Measurements from ENCODE around the gene TMEM17.

The TMEM17 gene

DNA sequence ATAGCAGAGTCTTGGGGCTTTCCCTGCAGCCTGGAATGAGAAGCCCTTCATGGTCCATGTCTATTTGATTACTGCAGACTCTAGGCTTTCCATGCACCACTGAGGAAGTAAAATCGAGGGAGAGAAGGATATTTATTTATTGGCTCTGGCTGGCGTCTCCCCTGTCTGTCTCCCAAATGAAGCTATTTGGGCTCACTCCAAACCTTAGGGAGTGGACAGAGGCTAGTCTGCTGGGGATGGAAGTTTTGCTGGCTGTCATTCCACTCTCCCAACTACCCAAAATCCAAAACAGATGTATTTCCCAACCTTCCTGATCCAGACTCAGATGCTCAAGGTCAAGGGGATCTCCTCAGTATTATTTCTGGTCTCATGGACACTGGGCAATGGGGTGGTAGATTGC is 33.7 kb downstream of the TMEM17 start:
- no peak for DNase-seq (ENCODE audit: low read depth)

DNA sequence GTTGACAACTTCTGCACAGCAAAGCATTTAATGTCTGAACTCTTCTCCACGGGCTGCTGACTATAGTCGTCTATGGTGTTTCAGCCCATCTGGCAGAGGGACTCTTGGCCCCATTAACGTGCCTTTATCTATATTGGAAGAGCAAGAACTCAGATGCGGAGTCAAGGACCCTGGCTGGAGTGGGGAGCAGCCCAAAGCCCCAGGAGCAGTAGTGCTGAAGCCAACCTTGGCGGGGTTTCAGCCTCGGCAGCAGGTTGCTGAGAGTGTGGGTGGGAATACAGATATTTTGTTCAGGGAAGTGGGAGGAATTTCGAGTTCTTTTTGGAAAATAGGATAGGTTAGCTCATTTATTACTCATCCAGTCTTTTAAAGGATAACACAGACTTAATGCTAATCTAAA is 34.2 kb downstream of the TMEM17 start:
- no peak for DNase-seq (ENCODE audit: low read depth)

DNA sequence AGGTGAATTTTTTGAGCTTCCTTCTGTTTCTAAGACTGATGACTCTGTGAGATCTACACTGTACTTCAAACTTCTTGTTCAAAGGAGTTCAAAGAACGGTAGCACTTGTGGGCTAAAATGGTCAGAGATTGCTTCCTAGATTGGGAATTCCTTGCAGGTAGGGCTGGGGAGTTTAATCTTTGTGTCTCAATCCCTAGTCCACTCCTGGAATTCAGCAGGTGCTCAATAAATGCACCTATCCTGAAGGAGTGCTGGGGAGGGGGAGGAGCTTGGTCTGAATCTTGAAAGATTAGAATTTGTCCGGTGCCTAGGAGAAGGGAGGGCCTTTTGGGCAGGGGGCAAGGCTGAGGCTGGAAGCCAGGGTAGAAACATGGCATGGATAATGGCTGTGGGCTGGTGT is 34.6 kb downstream of the TMEM17 start:
- DNase-seq (ENCODE audit: low read depth), result no peak

DNA sequence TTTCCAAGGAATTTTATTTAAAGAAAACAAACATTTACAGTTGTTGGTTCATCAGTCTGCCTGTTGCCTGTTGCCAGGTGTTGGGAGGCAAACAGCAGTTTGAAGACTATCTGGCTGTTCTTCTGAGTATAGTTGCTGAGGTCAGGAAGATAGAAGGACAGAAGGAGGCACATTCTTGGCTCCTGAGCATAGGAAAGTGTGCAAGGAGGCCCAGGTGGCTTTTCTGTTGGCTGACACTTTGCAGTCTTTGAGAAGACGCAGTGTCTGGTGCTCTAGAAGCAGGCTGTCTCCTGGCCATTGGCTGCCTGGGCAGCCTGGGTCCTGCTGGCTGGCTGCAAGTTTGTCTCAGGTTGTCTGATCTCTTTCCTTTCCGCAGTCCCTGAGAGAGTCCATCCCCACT is 36.4 kb downstream of the TMEM17 start:
- DNase-seq (ENCODE audit: low read depth), result no peak

DNA sequence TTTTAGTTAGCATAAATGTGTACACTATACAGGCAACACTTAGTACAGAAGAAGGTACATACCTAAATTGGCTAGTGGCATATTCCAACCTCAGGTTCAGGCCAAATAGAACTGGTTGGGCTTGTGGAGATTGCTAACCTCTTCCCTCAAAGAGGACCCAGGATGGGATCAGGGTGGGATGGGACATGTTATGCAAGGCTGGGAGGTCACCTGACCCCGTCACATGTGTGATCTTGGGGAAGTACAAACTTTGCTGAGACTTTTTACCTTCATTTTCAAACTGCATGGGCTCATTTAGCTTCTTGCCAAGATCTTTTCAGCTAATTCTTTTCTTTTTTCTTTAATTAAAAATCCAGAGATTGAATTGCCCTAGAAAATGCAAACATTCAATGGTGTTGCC is 36.9 kb downstream of the TMEM17 start:
- no peak for DNase-seq (ENCODE audit: low read depth)

DNA sequence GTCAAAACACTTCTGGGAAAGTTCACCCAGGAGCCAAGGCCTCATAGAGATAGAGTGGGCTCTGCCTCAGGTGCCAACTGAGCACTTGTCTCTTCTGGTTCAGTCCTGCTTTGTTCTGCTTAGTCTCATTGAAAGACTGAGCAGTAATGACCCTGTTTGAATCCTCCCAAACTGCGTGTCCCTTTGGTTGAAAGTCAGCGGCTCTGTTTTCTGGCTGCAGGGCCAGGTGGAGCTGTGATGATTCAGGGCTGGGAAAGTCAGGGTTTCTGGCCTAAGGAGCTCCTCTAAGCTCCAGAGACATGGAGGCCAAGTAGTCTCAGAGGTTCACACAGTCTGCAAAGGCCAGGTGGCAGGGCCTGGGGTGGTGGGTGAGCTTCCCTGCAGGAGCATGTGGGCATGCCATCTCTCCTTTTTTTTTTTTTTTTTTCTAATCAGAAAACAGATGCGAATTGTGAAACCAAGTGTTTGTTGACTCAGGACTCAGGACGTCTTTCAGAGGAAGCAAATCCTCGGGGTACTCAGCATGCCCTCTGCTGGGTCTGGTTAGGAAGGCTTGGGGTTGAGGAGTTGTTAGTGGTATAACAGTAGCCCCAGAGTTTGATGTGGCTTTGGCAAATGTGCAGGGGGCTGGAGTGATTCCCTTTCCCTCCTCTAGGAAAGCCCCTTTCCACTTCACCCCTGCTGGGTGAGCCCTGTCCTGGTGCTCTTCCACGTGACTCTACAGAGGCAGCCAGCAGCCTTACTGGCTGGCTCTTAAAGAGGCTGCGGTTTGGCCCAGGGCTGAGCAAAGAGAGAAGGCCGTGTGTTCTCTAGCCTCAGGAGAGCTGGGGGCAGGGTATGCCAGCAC is 38.3 kb downstream of the TMEM17 start:
- DNase-seq (ENCODE audit: low read depth), result peak; percentile 24

DNA sequence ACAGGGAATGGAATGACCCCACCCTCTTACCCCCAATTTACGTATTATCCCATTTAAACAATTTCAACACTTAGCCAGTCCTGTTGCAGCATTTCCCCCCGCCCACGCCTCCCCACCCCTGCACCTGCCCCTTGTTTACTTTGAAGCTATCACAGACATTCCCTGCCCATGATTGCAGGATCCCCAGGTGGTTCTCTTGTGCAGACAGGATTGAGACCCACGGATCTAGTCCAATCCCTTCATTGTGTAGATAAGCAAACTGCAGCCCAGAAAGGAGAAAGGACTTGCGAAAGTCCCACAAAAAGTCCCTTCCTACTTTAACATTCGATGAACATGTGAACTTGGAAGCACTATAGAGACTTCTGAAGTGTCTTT is 38.9 kb downstream of the TMEM17 start:
- no peak for DNase-seq (ENCODE audit: low read depth)

DNA sequence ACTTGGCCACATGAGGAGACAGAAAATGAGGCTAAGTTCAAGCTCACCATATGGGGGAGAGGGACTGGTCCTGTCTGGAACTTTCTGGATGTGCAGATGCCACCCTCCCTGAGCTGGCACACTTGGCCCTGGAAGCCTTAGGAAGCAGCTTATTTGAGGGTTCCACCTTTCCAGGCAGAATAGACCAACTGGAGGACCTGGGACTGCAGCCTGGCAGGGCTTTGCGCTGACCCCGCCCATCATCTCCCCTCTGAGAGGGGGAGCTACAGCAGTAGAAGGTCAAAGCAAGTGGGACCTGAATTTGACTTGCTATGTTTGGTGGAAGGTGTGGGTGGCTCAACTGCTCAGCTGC is 39.5 kb downstream of the TMEM17 start:
- no peak for DNase-seq (ENCODE audit: low read depth)

DNA sequence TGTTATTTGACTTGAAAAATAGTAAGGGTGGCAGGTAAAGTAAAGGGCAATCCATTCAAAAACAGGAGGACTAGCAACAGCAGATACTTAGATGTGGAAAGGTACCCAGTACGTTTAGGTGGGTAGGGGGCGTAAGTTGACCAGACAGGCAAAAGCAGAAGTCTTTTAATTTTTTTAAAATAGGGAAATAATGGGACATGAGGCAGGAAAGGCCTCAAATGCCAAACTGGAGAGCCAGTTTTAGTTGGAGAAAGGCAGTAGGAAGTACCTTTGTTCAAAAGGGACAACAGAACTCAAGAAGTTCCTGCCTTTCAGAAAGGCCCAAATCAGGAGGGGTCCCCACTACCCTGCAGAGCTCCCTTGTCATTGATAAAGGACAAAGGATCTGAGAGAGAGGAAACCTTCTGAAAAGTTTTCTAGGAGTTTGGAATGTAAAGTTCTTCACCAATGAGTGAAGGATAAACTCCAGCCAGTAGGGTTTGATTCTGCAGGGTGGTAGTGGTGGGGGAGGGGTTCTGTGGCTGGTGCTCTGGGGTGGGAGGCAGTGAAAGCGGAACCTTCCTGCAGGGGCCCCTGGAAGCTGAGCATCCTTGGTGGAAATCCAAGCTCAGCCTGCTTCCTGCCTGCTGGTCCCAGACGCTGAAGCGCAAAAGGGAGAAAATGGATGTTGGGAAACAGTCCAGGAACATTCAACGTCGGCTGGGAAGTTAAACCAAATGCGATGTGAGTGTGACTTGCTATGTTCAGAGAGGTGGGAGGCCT is 40.1 kb downstream of the TMEM17 start:
- no peak for DNase-seq (ENCODE audit: low read depth)

DNA sequence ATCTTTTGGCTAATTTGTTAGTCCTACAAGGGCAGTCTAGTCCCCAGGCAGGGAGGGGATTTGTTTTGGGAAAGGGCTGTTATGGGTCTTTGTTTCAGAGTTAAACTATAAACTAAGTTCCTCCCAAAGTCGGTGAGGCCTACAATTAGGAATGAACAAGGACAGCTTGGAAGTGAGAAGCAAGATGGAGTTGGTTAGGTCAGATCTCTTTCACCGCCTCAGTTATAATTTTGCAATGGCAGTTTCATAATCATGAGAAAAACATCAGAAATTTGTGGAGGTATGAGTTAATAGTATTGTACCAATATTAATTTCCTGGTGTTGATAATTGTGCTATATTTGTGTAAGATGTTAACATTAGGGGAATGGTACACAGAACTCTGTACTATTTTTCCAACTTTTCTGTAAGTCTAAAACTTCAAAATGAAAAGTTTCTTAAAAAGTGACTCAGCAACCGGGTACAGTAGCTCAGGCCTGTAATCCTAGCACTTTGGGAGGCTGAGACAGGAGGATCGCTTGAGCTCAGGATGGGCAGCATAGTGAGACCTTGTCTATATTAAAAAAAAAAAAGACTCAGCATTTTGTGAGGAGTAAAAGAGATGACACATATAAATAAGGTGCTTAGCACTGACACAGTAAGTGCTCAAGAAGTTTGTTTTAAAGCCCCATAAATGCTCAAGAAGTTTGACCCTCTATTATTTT is 40.8 kb downstream of the TMEM17 start:
- no peak for DNase-seq (ENCODE audit: low read depth)

DNA sequence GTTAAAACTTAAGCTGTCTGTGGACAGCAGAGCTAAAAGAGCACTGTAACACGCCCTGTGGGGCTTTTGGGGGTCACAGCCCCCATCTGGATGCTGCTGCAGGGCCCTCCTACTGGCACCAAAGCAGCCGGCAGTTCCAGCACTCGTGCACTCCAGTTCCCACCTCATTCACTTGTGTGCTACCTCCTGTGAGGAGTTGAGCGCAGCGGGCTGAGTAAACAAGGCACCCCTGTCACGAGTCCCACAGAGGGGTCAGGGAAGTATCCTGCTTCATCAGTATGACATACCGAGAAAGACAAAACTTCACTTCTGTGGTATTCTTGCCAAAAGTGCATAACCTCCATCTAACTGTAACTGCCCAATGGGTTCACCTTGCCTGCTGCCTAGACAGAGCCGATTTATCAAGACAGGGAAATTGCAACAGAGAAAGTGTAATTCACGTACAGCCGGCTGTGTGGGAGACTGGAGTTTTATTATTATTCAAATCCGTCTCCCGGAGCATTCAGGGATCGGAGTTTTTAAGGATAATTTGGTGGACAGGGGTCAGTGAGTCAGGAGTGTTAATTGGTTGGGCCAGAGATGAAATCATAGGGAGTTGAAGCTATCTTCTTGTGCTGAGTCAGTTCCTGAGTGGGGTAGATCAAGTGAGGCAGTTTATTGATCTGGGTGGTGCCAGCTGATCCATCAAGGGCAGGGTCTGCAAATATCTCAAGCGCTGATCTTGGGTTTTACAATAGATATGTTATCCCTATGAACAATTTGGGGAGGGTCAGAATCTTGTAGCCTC is 41.6 kb downstream of the TMEM17 start:
- no peak for DNase-seq (ENCODE audit: low read depth)

DNA sequence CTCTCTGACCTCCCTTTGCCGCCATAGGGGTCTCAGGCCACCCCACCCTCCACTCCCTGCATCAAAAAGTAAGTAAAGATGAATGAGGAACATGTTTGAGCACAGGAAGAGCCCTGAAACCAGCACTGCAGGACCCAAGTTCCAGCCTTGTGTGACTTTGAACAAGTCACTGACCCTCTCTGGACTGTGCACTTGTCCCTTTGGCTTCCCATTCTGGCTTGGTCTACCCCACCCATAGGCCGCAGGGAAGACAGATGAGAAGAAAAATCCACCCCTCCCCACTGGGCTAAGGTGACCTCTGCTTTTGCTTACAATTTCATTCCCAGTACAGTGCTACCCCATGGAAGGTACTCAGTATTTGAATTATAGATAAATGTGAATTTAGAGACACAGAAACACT is 43.8 kb downstream of the TMEM17 start:
- DNase-seq (ENCODE audit: low read depth), result no peak

DNA sequence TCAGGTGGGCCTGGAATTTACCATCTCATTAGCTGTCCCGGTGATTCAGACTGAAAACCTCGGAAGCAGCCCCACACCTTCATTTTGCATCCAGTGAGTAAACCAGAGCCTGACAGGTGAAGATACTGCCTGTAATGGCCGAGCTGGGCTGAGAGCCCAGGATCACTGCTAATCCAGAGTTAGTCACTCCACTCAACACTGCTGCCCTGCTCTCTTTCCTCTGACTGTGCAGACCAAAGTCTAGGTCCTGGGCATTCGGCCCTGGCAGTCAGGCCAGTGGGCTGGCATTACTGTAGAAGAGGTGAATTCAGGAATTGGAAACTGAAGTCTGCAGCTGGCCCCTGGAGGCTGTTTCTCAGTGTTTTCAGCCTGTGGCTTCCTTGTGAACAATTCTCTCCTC is 44.3 kb downstream of the TMEM17 start:
- DNase-seq (ENCODE audit: low read depth), result peak; percentile 73

DNA sequence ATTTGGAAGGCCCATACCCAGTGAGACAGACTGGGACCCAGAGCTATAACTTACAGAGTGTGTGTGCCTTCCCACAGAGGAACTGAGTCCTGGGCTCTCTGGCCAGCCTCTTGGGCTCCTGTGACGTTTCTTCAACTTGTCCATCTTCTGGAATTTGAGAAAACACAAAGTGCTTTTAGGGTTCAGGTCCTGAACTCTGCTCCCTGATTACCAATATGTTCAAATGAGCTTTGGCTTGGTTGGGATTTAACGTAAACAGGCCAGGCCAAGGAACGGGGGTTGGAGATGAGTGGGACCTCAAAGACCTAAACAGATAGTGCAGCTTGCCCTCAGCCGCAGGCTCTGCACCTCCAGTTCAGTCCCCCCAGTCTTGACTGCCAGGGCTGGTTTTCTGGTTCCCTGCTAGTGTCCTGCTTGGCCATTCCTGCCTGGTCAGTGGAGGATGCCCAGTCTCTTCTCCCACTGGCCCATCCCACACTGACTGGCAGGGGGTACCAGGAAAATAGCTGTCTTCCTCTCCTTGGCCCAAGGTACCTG is 44.9 kb downstream of the TMEM17 start:
- DNase-seq (ENCODE audit: low read depth), result no peak

DNA sequence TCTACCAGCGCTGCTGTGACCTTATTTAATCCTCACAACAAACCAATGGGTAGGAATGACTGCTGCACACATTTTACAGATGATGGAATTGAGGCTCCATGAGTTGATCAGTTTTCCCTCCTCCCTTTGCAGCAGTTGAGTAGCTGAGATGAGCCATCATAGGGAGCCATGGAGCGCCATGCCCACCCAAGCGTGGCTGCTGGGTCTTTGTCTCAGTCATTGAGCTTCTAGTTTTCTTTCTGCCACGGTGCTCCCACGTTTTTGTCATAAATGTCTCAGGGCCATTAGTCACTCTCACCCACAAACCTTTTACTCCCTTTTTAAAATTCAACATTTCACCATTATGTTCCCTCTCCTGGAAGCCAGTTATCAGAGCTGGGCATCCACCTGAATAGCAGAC is 45.8 kb downstream of the TMEM17 start:
- no peak for DNase-seq (ENCODE audit: low read depth)

DNA sequence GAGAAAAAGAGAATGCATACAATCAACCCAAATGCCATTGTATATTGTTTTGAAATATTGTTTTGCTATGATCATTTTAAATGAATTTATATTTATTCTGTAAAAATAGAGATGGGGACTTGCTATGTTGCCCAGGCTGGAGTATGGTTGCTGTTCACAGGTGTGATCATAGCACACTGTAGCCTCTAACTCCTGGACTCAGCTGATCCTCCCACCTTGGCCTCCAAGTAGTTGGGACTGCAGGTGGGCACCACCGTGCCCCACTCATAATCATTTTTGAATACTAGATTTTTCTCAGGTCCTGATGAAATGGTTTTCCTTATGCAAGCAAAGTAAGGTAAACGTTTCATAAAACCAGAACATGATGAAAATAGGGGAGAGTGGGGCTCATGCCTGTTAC is 46.3 kb downstream of the TMEM17 start:
- DNase-seq (ENCODE audit: low read depth), result no peak

DNA sequence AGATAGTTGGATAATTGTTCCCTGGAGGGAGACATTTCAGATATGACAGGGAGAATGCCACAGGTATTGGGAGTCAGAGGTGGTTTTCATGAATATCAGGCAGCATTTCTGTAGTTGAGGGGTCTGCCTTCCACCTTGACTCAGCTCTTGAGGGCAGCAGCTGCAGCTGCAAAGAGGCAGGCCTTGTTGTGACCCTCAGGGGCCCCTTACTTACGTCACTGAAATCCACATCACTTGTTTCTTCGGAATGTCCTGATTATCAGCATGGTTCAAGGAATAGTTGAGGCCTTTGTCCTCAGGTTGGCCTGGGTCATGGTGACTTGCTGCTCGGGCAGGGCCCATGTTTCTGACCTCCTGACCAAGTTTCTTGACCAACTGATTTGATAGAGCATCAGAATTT is 46.9 kb downstream of the TMEM17 start:
- DNase-seq (ENCODE audit: low read depth), result no peak

DNA sequence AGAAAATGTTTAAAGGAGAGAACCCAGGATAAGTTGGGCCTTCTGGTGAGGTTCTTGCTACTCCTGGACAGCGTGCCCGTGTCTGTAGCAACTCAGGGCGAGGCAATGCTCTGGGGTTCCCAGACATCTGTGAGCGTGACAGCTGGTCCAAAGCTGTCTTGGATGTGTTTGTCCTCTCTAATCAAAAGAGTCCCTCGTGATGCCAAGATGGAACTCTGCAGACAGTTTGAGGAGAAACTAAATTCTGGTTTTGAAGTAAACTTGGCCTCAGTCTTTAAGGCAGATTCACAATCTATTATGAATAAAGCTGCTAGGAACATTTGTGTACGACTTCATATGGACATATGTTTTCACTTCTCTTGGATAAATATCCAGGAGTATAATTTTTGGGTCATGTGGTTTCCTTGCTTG is 47.3 kb downstream of the TMEM17 start:
- no peak for DNase-seq (ENCODE audit: low read depth)

DNA sequence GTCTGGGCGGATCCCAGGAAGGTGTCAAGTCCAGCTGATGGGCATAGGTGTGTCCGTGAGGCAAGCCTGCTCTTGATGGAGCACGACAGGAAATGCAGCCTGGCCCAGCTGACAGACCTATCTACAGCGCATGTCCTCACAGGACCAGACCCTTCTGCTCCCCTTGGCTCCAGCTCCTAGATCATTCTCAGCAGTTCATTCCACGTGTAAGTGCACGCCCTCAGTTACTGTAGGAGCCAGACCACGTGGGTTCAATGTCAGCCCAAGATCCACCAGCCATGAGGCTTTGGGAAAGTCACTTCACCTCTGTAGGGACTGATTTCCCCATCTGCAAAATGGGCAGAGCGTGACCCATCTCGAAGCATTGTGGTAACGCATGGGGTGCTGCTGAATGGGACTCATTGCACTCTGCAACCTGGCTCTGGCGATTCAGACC is 47.8 kb downstream of the TMEM17 start:
- DNase-seq (ENCODE audit: low read depth), result no peak

DNA sequence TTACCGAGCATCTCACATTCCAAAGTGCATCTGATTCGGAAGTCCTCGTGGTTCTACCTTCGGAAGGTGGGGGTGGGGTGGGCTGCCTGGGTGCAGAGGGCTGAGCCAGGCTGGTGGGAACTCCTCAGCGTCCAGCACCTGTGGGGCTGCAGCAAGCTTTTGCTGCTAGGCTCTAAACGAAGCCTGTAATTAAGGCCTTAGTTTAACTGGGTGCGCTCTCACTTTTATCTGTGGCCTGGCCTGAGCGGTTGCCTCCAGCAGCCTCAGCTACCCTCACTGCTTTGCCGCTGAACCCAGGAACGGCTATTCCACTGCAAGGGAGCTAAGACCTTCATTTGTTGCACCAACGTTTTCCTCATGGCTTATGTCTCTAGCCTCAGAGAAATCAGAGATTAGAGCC is 48.4 kb downstream of the TMEM17 start:
- no peak for DNase-seq (ENCODE audit: low read depth)

DNA sequence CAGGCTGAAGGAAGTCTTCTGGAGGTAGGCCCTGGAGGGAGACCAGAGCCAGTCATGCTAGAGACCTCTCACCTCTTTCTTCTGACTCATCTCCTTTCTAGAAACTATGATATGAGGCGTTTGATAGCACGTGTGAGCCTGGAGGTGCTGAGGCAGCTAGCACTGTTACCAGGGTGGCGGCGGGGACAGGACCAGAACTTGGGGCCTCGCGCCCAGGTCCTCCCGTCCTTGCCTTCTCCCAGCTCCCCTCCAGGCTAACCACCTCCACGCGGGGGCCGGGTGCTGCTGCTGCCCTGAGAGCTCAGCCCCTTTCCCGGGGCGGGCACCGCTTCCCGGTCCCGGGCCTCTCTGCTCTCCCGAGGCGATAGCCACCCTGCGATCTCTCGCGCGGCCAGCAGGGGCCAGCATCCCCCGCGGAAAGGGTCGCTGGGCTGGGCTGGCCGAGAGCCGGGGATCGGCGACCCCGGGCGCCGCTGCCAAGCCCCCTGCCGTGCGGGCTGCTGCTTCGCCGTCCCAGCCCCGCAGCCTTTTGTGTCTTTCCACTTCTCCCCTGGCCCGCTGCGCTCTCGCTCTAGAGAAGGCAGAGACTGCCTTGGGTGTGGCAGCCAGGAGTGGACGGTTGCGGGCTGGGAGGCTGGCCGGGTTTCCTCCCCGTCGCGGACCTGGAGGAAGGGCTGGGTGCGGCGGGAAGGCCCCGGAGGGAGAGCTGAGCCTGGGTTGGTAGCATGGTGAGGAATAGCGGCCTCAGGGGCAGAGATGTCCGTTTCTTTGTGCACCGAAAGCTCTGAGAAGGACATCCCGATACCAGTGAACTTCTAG is 49.1 kb downstream of the TMEM17 start:
- DNase-seq (ENCODE audit: low read depth), result peak; percentile 75

All from amniotic epithelial cell (primary cell).